Measurements from ENCODE around the gene SOX6.

The SOX6 gene

DNA sequence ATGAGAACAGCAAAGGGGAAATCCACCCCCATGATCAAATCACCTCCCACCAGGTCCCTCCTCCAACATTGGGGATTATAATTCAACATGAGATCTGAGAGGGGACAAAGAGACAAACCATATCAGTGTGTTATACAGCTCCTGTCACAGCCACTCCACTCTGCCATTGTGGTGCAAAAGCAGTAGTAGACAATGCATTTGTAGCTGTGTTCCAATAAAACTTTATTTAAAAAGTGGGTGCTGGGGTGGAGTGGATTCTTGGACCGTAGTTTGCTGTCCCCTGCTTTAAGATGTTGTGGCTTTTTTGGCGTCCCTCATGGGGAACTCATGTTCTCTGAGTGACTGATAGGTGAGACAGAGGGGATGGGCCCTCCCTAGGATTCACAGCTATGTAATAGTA, 399.1 kb downstream of the SOX6 start:
- no peaks in the 10 kb centered on the region for H3K79me2 ChIP-seq (ENCODE audit: low read length)
- DNase-seq: no peak
- TF ChIP-seq EZH2 (optimal IDR thresholded peaks at IDR 0.05; ENCODE audit: low read depth, low read length) (no peak), CTCF (IDR thresholded peaks at IDR 0.05; ENCODE audit: low read length) (no peak), EZH2phosphoT487 (IDR thresholded peaks at IDR 0.05; ENCODE audit: low read length) (no peak)
- H3K27me3 ChIP-seq (replicated peaks; ENCODE audit: insufficient read depth, low read length): no peaks in the 10 kb centered on the region
- H3K9me3 ChIP-seq (replicated peaks; ENCODE audit: insufficient read depth, low read length): no peaks in the 10 kb centered on the region
- H3K4me1 ChIP-seq (ENCODE audit: low read length): no peaks in the 10 kb centered on the region
- no peaks in the 10 kb centered on the region for H3F3A ChIP-seq (ENCODE audit: insufficient read depth, low read length)
- H3K4me2 ChIP-seq (ENCODE audit: low read depth, low read length): no peak overlapping the region
- H3K4me3 ChIP-seq (ENCODE audit: low read length): no peak overlapping the region
- H2AFZ ChIP-seq (ENCODE audit: low read length): no peak overlapping the region
- H3K9ac ChIP-seq (ENCODE audit: low read length): no peak overlapping the region
- no peak overlapping the region for H3K27ac ChIP-seq (ENCODE audit: low read length)
- no peaks in the 10 kb centered on the region for H4K20me1 ChIP-seq (ENCODE audit: insufficient read depth, low read length)
- H3K9me2 ChIP-seq (replicated peaks; ENCODE audit: insufficient read depth, low read length): no peaks in the 10 kb centered on the region
- no peaks in the 10 kb centered on the region for H3K36me3 ChIP-seq (replicated peaks; ENCODE audit: insufficient read depth, low read length)

DNA sequence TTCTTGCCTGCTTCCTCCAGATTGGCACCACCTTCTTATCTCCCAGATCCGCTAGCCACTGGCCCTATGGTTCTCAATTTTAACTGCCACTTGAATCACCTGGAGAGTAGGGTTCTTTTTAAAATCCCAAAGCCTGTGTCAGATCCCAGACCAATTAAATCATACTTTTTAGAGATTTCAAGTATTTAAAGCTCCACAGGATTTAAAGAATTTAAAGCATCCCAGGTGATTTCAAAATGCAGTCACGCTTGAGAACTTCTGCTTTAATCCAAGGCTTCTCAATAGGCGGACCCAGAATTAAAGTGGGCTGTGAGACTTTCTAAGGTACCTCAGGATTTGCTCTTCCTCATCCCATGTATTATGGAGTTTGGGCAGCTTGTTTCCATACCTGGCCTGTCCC, 400.0 kb downstream of the SOX6 start:
- TF ChIP-seq EZH2phosphoT487 (IDR thresholded peaks at IDR 0.05; ENCODE audit: low read length) (no peak), CTCF (IDR thresholded peaks at IDR 0.05; ENCODE audit: low read length) (no peak), EZH2 (optimal IDR thresholded peaks at IDR 0.05; ENCODE audit: low read depth, low read length) (no peak)
- no peaks in the 10 kb centered on the region for H3F3A ChIP-seq (ENCODE audit: insufficient read depth, low read length)
- no peak overlapping the region for H3K4me2 ChIP-seq (ENCODE audit: low read depth, low read length)
- no peaks in the 10 kb centered on the region for H3K4me1 ChIP-seq (ENCODE audit: low read length)
- H3K9me3 ChIP-seq (replicated peaks; ENCODE audit: insufficient read depth, low read length): no peaks in the 10 kb centered on the region
- H3K36me3 ChIP-seq (replicated peaks; ENCODE audit: insufficient read depth, low read length): no peaks in the 10 kb centered on the region
- DNase-seq: no peak
- H3K4me3 ChIP-seq (ENCODE audit: low read length): no peak overlapping the region
- no peak overlapping the region for H2AFZ ChIP-seq (ENCODE audit: low read length)
- H3K79me2 ChIP-seq (ENCODE audit: low read length): no peaks in the 10 kb centered on the region
- no peaks in the 10 kb centered on the region for H3K27me3 ChIP-seq (replicated peaks; ENCODE audit: insufficient read depth, low read length)
- H3K9ac ChIP-seq (ENCODE audit: low read length): no peak overlapping the region
- H3K27ac ChIP-seq (ENCODE audit: low read length): no peak overlapping the region
- H4K20me1 ChIP-seq (ENCODE audit: insufficient read depth, low read length): no peaks in the 10 kb centered on the region
- no peaks in the 10 kb centered on the region for H3K9me2 ChIP-seq (replicated peaks; ENCODE audit: insufficient read depth, low read length)

DNA sequence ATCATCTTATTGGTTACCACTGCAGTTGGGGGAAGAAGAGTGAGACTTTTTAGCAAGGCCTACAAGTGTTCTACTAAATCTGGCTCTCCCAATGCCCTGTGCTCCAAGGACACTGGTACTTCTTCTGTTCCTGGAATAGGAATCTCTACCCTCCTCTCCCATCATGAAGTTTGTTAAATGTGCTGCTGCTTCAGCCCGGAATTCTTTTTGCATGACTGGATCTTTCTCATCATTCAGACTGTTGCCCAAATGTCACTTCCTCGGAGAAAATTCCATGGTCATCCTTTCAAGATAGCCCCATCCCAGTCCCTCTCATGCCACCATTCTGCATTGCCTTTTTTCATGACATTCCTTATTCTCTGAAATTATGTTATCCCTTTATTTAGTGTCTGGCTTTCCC, 400.8 kb downstream of the SOX6 start:
- H3K79me2 ChIP-seq (ENCODE audit: low read length): no peaks in the 10 kb centered on the region
- no peaks in the 10 kb centered on the region for H3K9me2 ChIP-seq (replicated peaks; ENCODE audit: insufficient read depth, low read length)
- no peaks in the 10 kb centered on the region for H3K4me1 ChIP-seq (ENCODE audit: low read length)
- TF ChIP-seq EZH2phosphoT487 (IDR thresholded peaks at IDR 0.05; ENCODE audit: low read length): no peak
- no peak for TF ChIP-seq EZH2 (optimal IDR thresholded peaks at IDR 0.05; ENCODE audit: low read depth, low read length)
- TF ChIP-seq CTCF (IDR thresholded peaks at IDR 0.05; ENCODE audit: low read length): no peak
- H3K27me3 ChIP-seq (replicated peaks; ENCODE audit: insufficient read depth, low read length): no peaks in the 10 kb centered on the region
- no peak overlapping the region for H3K27ac ChIP-seq (ENCODE audit: low read length)
- no peak overlapping the region for H2AFZ ChIP-seq (ENCODE audit: low read length)
- no peak for DNase-seq
- no peaks in the 10 kb centered on the region for H4K20me1 ChIP-seq (ENCODE audit: insufficient read depth, low read length)
- H3K4me3 ChIP-seq (ENCODE audit: low read length): no peak overlapping the region
- H3K36me3 ChIP-seq (replicated peaks; ENCODE audit: insufficient read depth, low read length): no peaks in the 10 kb centered on the region
- no peak overlapping the region for H3K4me2 ChIP-seq (ENCODE audit: low read depth, low read length)
- H3F3A ChIP-seq (ENCODE audit: insufficient read depth, low read length): no peaks in the 10 kb centered on the region
- no peaks in the 10 kb centered on the region for H3K9me3 ChIP-seq (replicated peaks; ENCODE audit: insufficient read depth, low read length)
- no peak overlapping the region for H3K9ac ChIP-seq (ENCODE audit: low read length)

Measured in MM.1S (cell line).